Measurements from ENCODE around the gene TYSND1.

The TYSND1 gene

GRCh38 chr10:70121281-70121949 is 25.1 kb downstream of the TYSND1 start:
- no peak overlapping the region for H3K4me3 ChIP-seq (ENCODE audit: low read depth, low read length)
- no peak for DNase-seq (ENCODE audit: low read depth)
- no peak for TF ChIP-seq CTCF (IDR thresholded peaks at IDR 0.05; ENCODE audit: low read depth, low read length, missing control alignments)

GRCh38 chr10:70120417-70120816 is 26.1 kb downstream of the TYSND1 start:
- H3K4me3 ChIP-seq (ENCODE audit: low read depth, low read length) = no peak overlapping the region
- no peak for TF ChIP-seq CTCF (IDR thresholded peaks at IDR 0.05; ENCODE audit: low read depth, low read length, missing control alignments)
- DNase-seq (ENCODE audit: low read depth) = no peak

GRCh38 chr10:70119623-70120022 is 26.9 kb downstream of the TYSND1 start:
- TF ChIP-seq CTCF (IDR thresholded peaks at IDR 0.05; ENCODE audit: low read depth, low read length, missing control alignments) = no peak
- H3K4me3 ChIP-seq (ENCODE audit: low read depth, low read length) = no peak overlapping the region
- DNase-seq (ENCODE audit: low read depth) = no peak

- no peak overlapping the region for H3K4me3 ChIP-seq (ENCODE audit: low read depth, low read length)
- DNase-seq (ENCODE audit: low read depth) = no peak
- no peak for TF ChIP-seq CTCF (IDR thresholded peaks at IDR 0.05; ENCODE audit: low read depth, low read length, missing control alignments)
Observed at GRCh38 chr10:70119197-70119596, 27.3 kb downstream of the TYSND1 start.

GRCh38 chr10:70118196-70118595 is 28.3 kb downstream of the TYSND1 start:
- no peak for DNase-seq (ENCODE audit: low read depth)
- TF ChIP-seq CTCF (IDR thresholded peaks at IDR 0.05; ENCODE audit: low read depth, low read length, missing control alignments) = no peak
- H3K4me3 ChIP-seq (ENCODE audit: low read depth, low read length) = no peak overlapping the region

GRCh38 chr10:70117646-70118045 is 28.9 kb downstream of the TYSND1 start:
- no peak for DNase-seq (ENCODE audit: low read depth)
- TF ChIP-seq CTCF (IDR thresholded peaks at IDR 0.05; ENCODE audit: low read depth, low read length, missing control alignments) = no peak
- H3K4me3 ChIP-seq (ENCODE audit: low read depth, low read length) = no peak overlapping the region
